GM19463 (cell line): ENCODE results near the gene GP9.

Source experiments
- ATAC-seq: cut with Tn5 transposase; IDR thresholded peaks from one replicate; pipeline ENCODE4 v1.9.1; 2021; ENCODE audit warnings: mild to moderate bottlenecking, moderate library complexity; ENCODE audit not compliant: unreplicated experiment

The GP9 gene

GRCh38 chr3:129027544-129027880 lies 33.1 kb upstream of the GP9 start:
- ATAC-seq = no peak

DNA sequence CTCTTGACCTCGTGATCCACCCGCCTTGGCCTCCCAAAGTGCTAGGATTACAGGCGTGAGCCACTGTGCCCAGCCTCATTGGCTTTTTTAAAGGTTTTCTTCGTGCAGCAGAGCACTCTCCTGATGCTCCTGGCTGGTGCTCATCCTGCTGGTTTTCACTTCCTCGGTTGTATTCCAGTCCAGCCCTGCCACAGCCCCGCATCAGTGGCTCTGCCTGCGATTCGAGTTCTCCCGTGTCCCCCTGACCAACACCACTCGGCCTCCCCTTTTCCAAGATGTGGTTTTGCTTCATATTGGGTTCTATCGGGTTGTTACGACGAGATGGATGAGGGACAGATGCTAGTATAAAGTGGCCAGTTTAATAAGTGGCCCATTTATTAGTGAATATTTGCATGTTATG lies 31.7 kb upstream of the GP9 start:
- no peak for ATAC-seq

- no peak for ATAC-seq
Measured at GRCh38 chr3:129030611-129031010, 30.0 kb upstream of the GP9 start.

DNA sequence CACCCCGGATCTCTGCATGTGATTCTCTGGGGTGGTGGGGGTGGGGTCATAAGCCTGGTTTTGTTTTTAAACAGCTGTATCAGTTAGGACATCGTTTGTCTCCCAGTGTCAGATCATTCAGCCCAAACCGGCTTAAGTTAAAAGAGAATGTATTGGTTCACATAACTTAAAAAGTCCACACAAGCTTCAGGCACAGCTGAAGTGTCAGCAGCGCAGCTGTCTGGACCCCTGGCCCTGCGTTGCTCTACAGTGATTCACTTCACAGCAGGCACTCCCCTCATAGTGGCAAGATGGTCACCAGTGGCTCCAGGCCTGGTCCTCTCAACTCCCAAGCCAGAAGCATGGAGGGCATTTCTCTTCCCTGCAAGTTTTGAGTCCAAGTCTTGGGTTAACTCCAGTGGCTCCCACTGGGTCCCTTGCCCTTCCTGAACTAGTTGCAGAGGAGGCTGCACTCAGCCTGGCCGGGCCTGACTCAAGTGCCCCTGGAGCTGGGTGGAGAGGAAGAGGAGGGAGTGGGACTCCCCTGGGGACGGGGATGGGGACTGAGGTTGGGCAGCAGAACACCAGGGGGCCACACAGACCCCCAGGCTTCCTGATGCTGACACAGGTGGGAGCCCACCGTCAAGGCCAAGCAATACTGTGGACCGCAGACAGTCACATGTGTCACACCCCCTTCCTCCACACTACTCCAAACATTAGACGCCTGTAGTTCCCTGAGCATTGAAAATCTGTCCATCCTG lies 28.9 kb upstream of the GP9 start:
- ATAC-seq = no peak

- no peak for ATAC-seq
Measured at GRCh38 chr3:129032716-129033115, 27.9 kb upstream of the GP9 start.

DNA sequence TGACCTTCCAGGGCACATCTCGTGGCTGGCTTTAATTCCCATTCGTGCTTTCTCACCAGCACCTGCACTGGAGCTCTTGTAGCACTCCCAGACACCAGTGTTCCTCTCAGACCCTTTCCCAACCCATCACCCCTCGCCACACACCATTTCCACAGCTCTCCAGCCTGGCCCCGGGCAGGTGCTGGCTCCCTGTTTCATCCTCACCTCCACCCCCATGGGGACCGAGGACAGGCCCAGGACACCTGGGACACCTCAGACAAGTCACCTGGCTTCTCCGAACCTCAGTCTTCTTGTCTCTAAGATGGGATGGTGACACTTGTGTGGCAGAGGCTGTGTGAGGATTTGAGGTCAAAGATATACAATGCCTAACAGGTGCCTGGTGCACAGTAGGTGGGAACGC lies 27.4 kb upstream of the GP9 start:
- ATAC-seq = no peak

- no peak for ATAC-seq
Measured at GRCh38 chr3:129033633-129034321, 26.8 kb upstream of the GP9 start.

- ATAC-seq = no peak
Measured at GRCh38 chr3:129034642-129035041, 25.9 kb upstream of the GP9 start.

GRCh38 chr3:129035360-129036221 lies 25.0 kb upstream of the GP9 start:
- no peak for ATAC-seq

DNA sequence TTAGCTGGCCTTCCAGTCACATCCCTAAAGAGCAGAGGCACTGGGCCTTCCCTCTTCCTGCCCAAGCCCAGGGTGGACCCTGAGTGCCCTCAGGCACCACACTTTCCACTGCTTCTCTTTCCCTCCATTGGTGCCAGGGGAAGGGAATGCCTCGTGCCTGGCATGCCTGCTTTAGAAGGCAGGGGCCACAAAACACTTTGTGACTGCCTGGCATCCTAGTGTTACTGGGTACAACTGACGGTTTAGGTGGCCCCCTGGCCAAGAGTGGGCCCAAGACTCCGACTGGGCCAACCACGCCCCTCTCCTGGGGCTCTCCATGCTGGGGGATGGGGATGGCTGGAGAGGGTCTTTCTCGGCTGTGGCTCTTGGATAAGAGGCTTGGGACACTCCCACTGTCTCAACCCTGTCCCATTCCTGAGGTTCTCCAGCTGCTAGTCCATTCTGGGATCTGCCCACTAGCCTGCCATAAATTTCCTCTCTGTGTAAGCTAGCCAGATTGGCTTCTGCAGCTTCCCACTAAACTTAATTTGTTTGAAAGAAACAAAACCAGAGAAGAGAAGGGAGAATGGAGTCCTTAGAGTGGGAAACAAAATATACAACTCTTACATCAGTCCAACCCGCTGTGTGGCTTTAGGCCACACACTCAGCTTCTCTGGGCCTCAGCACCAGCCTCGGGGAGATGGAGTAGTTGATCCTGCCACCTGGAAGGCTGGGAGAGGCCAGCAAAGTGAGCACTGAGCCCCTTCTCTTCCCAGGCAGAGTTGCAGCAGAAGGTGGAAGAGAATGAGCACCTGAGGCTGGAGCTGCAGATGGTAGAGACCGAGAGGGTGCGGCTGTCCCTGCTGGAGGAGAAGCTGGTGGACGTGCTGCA lies 24.1 kb upstream of the GP9 start:
- ATAC-seq = no peak

GRCh38 chr3:129037093-129037419 lies 23.5 kb upstream of the GP9 start:
- no peak for ATAC-seq

DNA sequence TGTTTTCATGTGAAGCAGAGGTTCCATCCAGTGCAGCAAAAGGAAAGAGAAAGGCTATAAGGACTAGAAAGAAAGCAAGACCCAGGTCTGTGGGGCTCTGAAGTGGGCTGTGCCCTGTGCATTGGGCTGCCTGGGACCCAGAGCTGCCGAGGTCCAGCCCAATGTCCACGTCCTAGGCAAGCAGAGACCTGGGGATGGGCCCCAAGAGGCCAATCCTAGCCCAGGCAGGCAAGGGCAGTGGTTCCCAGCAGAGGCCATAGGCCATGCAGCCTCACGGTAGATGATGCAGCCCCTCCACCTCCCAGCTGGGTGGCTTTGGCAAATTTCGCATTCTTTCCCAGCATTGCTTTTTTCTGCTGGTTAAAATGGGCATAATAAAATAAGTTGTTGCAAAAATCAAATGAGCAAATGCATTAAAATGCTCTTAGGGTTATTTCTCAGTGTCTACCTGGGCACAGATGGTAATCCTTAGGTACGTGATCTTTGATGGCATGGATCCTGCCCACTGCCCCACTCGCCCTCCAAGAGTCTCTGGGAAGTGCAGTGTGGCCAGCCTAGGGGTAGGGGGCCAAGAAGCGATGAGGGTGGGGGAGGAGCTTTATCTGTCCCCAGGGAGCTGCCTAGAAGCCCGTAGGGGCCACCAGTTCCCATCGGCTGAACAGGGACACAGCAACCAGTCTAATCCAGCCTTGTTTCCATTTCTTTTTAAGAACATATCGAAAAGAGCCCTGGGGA lies 22.3 kb upstream of the GP9 start:
- no peak for ATAC-seq

DNA sequence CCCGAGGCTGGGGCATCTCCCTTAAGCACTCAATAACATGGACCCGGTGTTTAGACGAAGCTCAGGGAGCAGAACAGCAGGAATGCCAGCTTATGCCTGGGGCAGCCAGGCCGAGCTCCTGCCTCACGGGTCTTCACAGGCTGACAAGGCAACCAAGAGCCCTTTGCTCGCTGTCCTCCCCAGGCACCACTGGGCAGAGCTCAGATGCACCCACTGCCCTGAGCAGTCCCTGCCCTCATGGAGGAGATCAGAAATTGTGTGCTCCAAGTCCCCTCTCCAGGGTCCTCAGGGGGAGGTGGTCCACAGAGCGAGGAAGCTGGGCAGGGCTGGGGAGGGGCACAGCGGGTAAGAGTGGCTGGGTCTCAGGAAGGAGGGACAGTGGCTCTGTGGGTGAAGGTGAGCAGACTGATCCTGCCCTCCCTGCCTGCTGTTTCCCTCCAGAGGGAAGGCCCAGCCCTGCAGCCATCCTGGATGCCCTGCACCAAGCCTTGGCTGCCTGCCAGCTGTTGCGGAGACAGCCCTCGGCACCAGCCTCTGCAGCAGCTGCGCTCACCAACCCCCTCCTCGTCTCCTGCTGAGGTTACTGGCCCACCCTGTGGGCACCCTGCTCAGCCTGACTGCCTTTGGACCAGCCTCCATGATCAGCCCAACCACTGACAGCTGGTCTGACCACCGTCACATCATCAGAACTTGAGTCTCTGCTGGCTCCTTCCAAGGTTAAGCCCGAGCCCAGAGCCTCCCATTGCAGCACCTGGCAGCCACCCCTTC lies 21.1 kb upstream of the GP9 start:
- no peak for ATAC-seq

- ATAC-seq = no peak
Measured at GRCh38 chr3:129040039-129040336, 20.6 kb upstream of the GP9 start.

GRCh38 chr3:129040579-129041300 lies 19.8 kb upstream of the GP9 start:
- ATAC-seq = no peak

GRCh38 chr3:129045675-129046036 lies 14.9 kb upstream of the GP9 start:
- ATAC-seq = no peak

GRCh38 chr3:129046037-129046731 lies 14.4 kb upstream of the GP9 start:
- no peak for ATAC-seq

- ATAC-seq = no peak
Measured at GRCh38 chr3:129046732-129047552, 13.6 kb upstream of the GP9 start.
